HEK293T (cell line): ENCODE measurements around the gene VEZF1.
A peak's percentile ranks its signal among the peaks of the same experiment; 100 is the strongest.

Experiments
- CTCF ChIA-PET: fragments of 350-600 bp; formaldehyde crosslinking; extraction: SDS; loops from one replicate; lab custom pipeline; 2021; ENCODE audit warnings: antibody characterized with exemption, inconsistent platforms; lab: Yijun Ruan, JAX
- POLR2A ChIA-PET: fragments of 350-600 bp; formaldehyde crosslinking; extraction: SDS; loops from one replicate; lab custom pipeline; 2020; ENCODE audit warnings: antibody characterized with exemption, inconsistent platforms; lab: Yijun Ruan, JAX
- DNase-seq: peaks from one replicate; pipeline ENCODE4 v3.0.0; 2012; ENCODE audit warnings: mixed read lengths; ENCODE audit errors: extremely low spot score
- ARNT ChIP-seq: fragments of 450-650 bp; IDR thresholded peaks from 2 replicates; pipeline ENCODE4 v1.6.1; 2017; ENCODE audit warnings: mild to moderate bottlenecking
- BHLHE40 ChIP-seq: fragments of 450-650 bp; IDR thresholded peaks from 2 replicates; pipeline ENCODE4 v1.6.1; 2016; ENCODE audit warnings: mild to moderate bottlenecking, moderate library complexity, borderline replicate concordance
- CTBP1 ChIP-seq: fragments of 450-650 bp; IDR thresholded peaks from 2 replicates; pipeline ENCODE4 v1.6.1; 2016; ENCODE audit warnings: borderline replicate concordance
- ELF4 ChIP-seq: fragments of 450-650 bp; IDR thresholded peaks from 2 replicates; pipeline ENCODE4 v1.6.1; 2017; ENCODE audit warnings: antibody characterized with exemption
- FOXA1 ChIP-seq: fragments of 450-650 bp; IDR thresholded peaks from 2 replicates; pipeline ENCODE4 v1.6.1; 2016; ENCODE audit warnings: mild to moderate bottlenecking
- FOXK2 ChIP-seq: fragments of 450-650 bp; IDR thresholded peaks from 2 replicates; pipeline ENCODE4 v1.6.1; 2016; ENCODE audit warnings: mild to moderate bottlenecking
- FOXM1 ChIP-seq: fragments of 450-650 bp; IDR thresholded peaks from 2 replicates; pipeline ENCODE4 v1.6.1; 2017; ENCODE audit warnings: mild to moderate bottlenecking, borderline replicate concordance
- HDGF ChIP-seq: fragments of 450-650 bp; IDR thresholded peaks from 2 replicates; pipeline ENCODE4 v1.6.1; 2017; ENCODE audit warnings: antibody characterized with exemption, borderline replicate concordance
- L3MBTL2 ChIP-seq: fragments of 450-650 bp; conservative IDR thresholded peaks from 2 replicates; pipeline ENCODE4 v1.6.1; 2016; ENCODE audit warnings: mild to moderate bottlenecking
- LEF1 ChIP-seq: fragments of 450-650 bp; IDR thresholded peaks from 2 replicates; pipeline ENCODE4 v1.6.1; 2017; ENCODE audit warnings: mild to moderate bottlenecking, borderline replicate concordance
- NFRKB ChIP-seq: fragments of 450-650 bp; IDR thresholded peaks from 2 replicates; pipeline ENCODE4 v1.6.1; 2016; ENCODE audit warnings: mild to moderate bottlenecking, moderate library complexity
- PKNOX1 ChIP-seq: fragments of 450-650 bp; IDR thresholded peaks from 2 replicates; pipeline ENCODE4 v1.6.1; 2016
- SP1 ChIP-seq: fragments of 450-650 bp; IDR thresholded peaks from 2 replicates; pipeline ENCODE4 v1.6.1; 2017
- SUZ12 ChIP-seq: fragments of 450-650 bp; IDR thresholded peaks from 2 replicates; pipeline ENCODE4 v1.6.1; 2016; ENCODE audit warnings: mild to moderate bottlenecking
- TARDBP ChIP-seq: fragments of 450-650 bp; IDR thresholded peaks from 2 replicates; pipeline ENCODE4 v1.6.1; 2016
- ZNF384 ChIP-seq: fragments of 450-650 bp; IDR thresholded peaks from 2 replicates; pipeline ENCODE4 v1.6.1; 2016

The VEZF1 gene

GRCh38 chr17:57991537-57991936 is 3.5 kb upstream of the VEZF1 start:
- POLR2A ChIA-PET, result interaction anchor here (1.0 to 1.7 kb wide), 2 partner anchors 16 to 99 kb away, joined by 3 to 6 read pairs; partner anchors contain the start of gene SRSF1
- TF ChIP-seq TARDBP, result no peak
- no peak for TF ChIP-seq FOXM1
- no peak for TF ChIP-seq FOXA1
- TF ChIP-seq FOXK2, result no peak
- TF ChIP-seq BHLHE40, result no peak
- TF ChIP-seq LEF1, result no peak
- CTCF ChIA-PET, result no interaction called here
- no peak for DNase-seq

- DNase-seq, result no peak
- ChIA-PET POLR2A (interaction anchor here (0.9 to 2.8 kb wide), 7 partner anchors 10 to 140 kb away, joined by 3 to 13 read pairs (median 6); partner anchors contain the start of genes CUEDC1, MRPS23 and SRSF1), CTCF (interaction anchor here (0.9 to 2.9 kb wide), 2 partner anchors 9 to 89 kb away, joined by 3 to 22 read pairs; no protein-coding TSS in a partner anchor)
- TF ChIP-seq FOXM1 (no peak), FOXA1 (no peak), CTBP1 (no peak), NFRKB (no peak), L3MBTL2 (no peak), ARNT (no peak), LEF1 (no peak), SP1 (no peak), BHLHE40 (no peak), ELF4 (no peak), TARDBP (no peak), ZNF384 (no peak)
These were observed 2.0 kb upstream of the VEZF1 start for GRCh38 chr17:57990037-57990436.

- peak; percentile 80 for DNase-seq
- POLR2A ChIA-PET, result interaction anchor here (0.6 to 2.8 kb wide), 13 partner anchors 9 to 139 kb away, joined by 3 to 13 read pairs (median 4); partner anchors contain the start of genes MRPS23 and SRSF1
- peak; percentile 35 for TF ChIP-seq ELF4
- no peak for TF ChIP-seq FOXA1
- peak; percentile 66 for TF ChIP-seq L3MBTL2
- CTCF ChIA-PET, result interaction anchor here (0.9 to 2.9 kb wide), 3 partner anchors 11 to 88 kb away, joined by 3 to 22 read pairs (median 3); partner anchors contain the start of gene CUEDC1
These were observed 522 bp upstream of the VEZF1 start for GRCh38 chr17:57988301-57989250.

GRCh38 chr17:57986841-57987580 is 1.0 kb downstream of the VEZF1 start:
- POLR2A ChIA-PET, result interaction anchor here (0.6 to 2.5 kb wide), 11 partner anchors 11 to 136 kb away, joined by 3 to 18 read pairs (median 4); partner anchors contain the start of genes CUEDC1, MRPS23 and SRSF1
- no peak for TF ChIP-seq BHLHE40
- no peak for TF ChIP-seq SP1
- no peak for TF ChIP-seq CTBP1
- TF ChIP-seq NFRKB, result no peak
- no peak for TF ChIP-seq FOXA1
- no peak for TF ChIP-seq ELF4
- no peak for TF ChIP-seq LEF1
- no peak for TF ChIP-seq FOXK2
- no peak for TF ChIP-seq PKNOX1
- peak; percentile 39 for DNase-seq
- CTCF ChIA-PET, result interaction anchor here (0.6 to 1.5 kb wide), 7 partner anchors 13 to 186 kb away, joined by 3 to 4 read pairs (median 3); no protein-coding TSS in a partner anchor

GRCh38 chr17:57985675-57985974 is 2.4 kb downstream of the VEZF1 start:
- POLR2A ChIA-PET, result interaction anchor here (1.3 to 2.5 kb wide), 5 partner anchors 21 to 135 kb away, joined by 4 to 18 read pairs (median 11); partner anchors contain the start of genes CUEDC1, MRPS23 and SRSF1
- no peak for DNase-seq
- CTCF ChIA-PET, result interaction anchor here (0.6 to 1.5 kb wide), 6 partner anchors 15 to 243 kb away, joined by 3 to 5 read pairs (median 3); no protein-coding TSS in a partner anchor
- TF ChIP-seq CTBP1 (no peak), LEF1 (no peak), FOXK2 (no peak), BHLHE40 (no peak), TARDBP (no peak), NFRKB (no peak), PKNOX1 (peak; percentile 62)

GRCh38 chr17:57984936-57985674 is 2.9 kb downstream of the VEZF1 start:
- DNase-seq, result no peak
- TF ChIP-seq HDGF (no peak), SP1 (no peak), CTBP1 (no peak), FOXM1 (no peak), NFRKB (no peak), ELF4 (no peak), LEF1 (no peak), ZNF384 (no peak), BHLHE40 (no peak), TARDBP (no peak), SUZ12 (no peak), FOXA1 (no peak), PKNOX1 (no peak)
- ChIA-PET CTCF (interaction anchor here (0.7 to 0.9 kb wide), 3 partner anchors 9 to 127 kb away, joined by 3 to 5 read pairs (median 3); no protein-coding TSS in a partner anchor), POLR2A (interaction anchor here (0.9 to 2.5 kb wide), 5 partner anchors 22 to 134 kb away, joined by 3 to 18 read pairs (median 11); partner anchors contain the start of genes CUEDC1, MRPS23 and SRSF1)
